Heart left ventricle (tissue), 16 donors: ENCODE data around the gene STXBP1. TPM values are rescaled to one million over a fixed set of nuclear protein-coding genes. Genes with fewer than 3 reads are reported as not detected.
A peak's percentile ranks its signal among the peaks of the same experiment; 100 is the strongest.

ENCODE experiments used
- ATAC-seq, 4 donors: fragments of 200-7000 bp; cut with Tn5 transposase; one replicate each; pipeline ENCODE4 v1.9.1; 2020 to 2022; ENCODE audit warnings: moderate library complexity in 4 of 4, mild to moderate bottlenecking in 3 of 4, moderate number of reproducible peaks in 1 of 4
- DNase-seq, 5 donors: peaks; one replicate each; pipeline ENCODE4 v3.0.0-alpha.2; 2020
- H3K27ac ChIP-seq, 12 donors: fragments of 200-600 bp; sonication (generic) in 4 of 12; one replicate each; pipeline versions ENCODE4 v1.5.0 to v1.8.0; 2016 to 2022; ENCODE audit warnings: mild to moderate bottlenecking in 2 of 12
- H3K27me3 ChIP-seq, 9 donors: fragments of 200-600 bp; sonication (generic) in 2 of 9; one replicate each; pipeline versions ENCODE4 v1.5.1 to v1.8.0; 2016 to 2022; ENCODE audit warnings: mild to moderate bottlenecking in 3 of 9
- H3K36me3 ChIP-seq, 9 donors: fragments of 200-600 bp; sonication (generic) in 2 of 9; one replicate each; pipeline versions ENCODE4 v1.5.0 to v1.8.0; 2018 to 2022; ENCODE audit warnings: mild to moderate bottlenecking in 2 of 9
- H3K4me1 ChIP-seq, 12 donors: fragments of 200-600 bp; sonication (generic) in 4 of 12; one replicate each; pipeline versions ENCODE4 v1.5.0 to v1.8.0; 2016 to 2022; ENCODE audit warnings: mild to moderate bottlenecking in 3 of 12
- H3K4me3 ChIP-seq, 12 donors: fragments of 200-600 bp; sonication (generic) in 4 of 12; one replicate each; pipeline versions ENCODE4 v1.5.0 to v1.8.0; 2017 to 2022; ENCODE audit warnings: mild to moderate bottlenecking in 9 of 12, moderate library complexity in 4 of 12
- H3K9me3 ChIP-seq, 12 donors: fragments of 200-600 bp; sonication (generic) in 4 of 12; one replicate each; pipeline versions ENCODE4 v1.5.0 to v1.8.0; 2016 to 2022; ENCODE audit warnings: mild to moderate bottlenecking in 1 of 12
- CTCF ChIP-seq, 12 donors: fragments of 200-600 bp; sonication (generic) in 4 of 12; IDR thresholded peaks; one replicate each; pipeline versions ENCODE4 v1.5.0 to v1.8.0; 2018 to 2022; ENCODE audit warnings: antibody characterized with exemption in 12 of 12, mild to moderate bottlenecking in 5 of 12
- POLR2A ChIP-seq, 2 donors: fragments of 450-650 bp; IDR thresholded peaks; one replicate each; pipeline ENCODE4 v1.6.1; 2017; ENCODE audit warnings: antibody characterized with exemption in 2 of 2, mild to moderate bottlenecking in 2 of 2, moderate library complexity in 2 of 2
- WGBS, 4 donors: extraction: QIAGEN DNeasy Blood & Tissue Kit in 2 of 4; methylation state at CpG; one replicate each; pipeline versions ENCODE4 v1.1.5 to v1.1.7; 2013 to 2018; 5-methylcytosine and 5-hydroxymethylcytosine counted together
- intact Hi-C, 10 donors: fragments of 100-400 bp; cut with DNase I; formaldehyde crosslinking; loops; one replicate each; pipeline versions ENCODE4 v1.11.1 to v1.14.2; 2022
- polyA plus RNA-seq, 2 donors: library from polyadenylated mRNA; stranded (reverse); fragments of 200-250 nt; gene quantifications; one replicate each; pipeline ENCODE4 v1.2.3, GENCODE V29; 2013
- total RNA-seq, 9 donors: library from RNA; depleted of rRNA in 2 of 9; stranded (reverse); fragments of >200 nt in 2 of 9; fragmentation: NEBNext Ultra II Directional in 3 of 9; extraction: Animal tissue kit (Norgen Biotek cat#: 25700) in 3 of 9; gene quantifications; one replicate each; pipeline versions ENCODE4 v1.1.0 to v1.2.4, GENCODE V29; 2016 to 2023
- donor health status: ischemic (EF 13 %, LVEDD 7.1; RV severe dilation, severe dysfunction).
- donor health status: healthy with polysubstance abuse.
- donor health status: DM: no; HTN: yes; CAD: no.
- donor health status: DM: no; HTN: no; CAD: no.
- donor health status: ischemic (EF 25% LVEDD 6.9; RV normal size, moderate dysfunction).
- donor health status: ischemic (EF 25% LVEDD 5.7; RV mildly dilated, moderate dysfunction).
- donor health status: healthy.
- donor health status: DM: yes; HTN: yes; CAD: no.
- donor health status: ischemic (EF 35%, LVEDD 5.7; RV mildly dilated, moderate dysfunction).
- donor health status: nonischemic (EF 11% LVEDD 7.7; RV severe dilation, severe dysfunction).
- donor health status: DM: yes; HTN: yes; CAD: no.
- donor health status: PGD.
- donor health status: ischemic (EF 29% LVEDD 5.4; RV normal size, mild dysfunction).
- donor health status: nonischemic (EF 23%, LVEDD 6.1; RV moderate dilation, normal function).

Gene STXBP1
- total and polyA plus RNA-seq, 11 donors: 14.0 to 102 (median 44.5) TPM

DNA sequence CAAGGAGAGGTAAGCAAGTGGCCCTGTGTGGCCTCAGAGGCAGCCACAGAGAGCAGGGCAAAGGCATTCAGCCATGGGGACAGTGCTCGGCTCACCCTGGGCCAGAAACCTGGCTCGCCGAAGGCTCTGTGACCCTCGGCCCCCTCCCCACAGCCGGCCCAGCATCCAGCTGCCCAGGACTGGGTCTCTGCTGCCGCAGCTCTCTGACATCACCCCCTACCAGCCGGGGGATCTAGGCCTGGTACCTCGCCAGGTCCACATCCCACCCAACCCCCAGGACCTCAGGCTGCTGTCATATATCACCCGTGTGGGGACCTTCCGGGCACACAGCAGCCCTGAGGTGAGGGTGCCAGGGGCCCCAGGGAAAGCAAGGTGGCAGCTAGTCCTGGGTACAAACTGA is 100.8 kb downstream of the STXBP1 start:
- Histone ChIP-seq H3K9me3 (no peaks in the 10 kb centered on the region), H3K4me1 (peaks cover 0 to 26% (median 13%) of the 10 kb centered on the region in 12 donors), H3K36me3 (peaks cover 0 to 3% (median 0%) of the 10 kb centered on the region in 9 donors), H3K4me3 (no peak overlapping the region), H3K27me3 (no peaks in the 10 kb centered on the region), H3K27ac (no peak overlapping the region)
- DNase-seq: peak in 1 of 5 donors; percentile 49
- ATAC-seq: no peak
- TF ChIP-seq CTCF (IDR thresholded peaks at IDR 0.05) (no peak), POLR2A (IDR thresholded peaks at IDR 0.05) (no peak)
- intact Hi-C loops: loop anchor here in 1 of 10 donors (5.0 kb wide), 1 partner anchor 116 kb away; no protein-coding TSS in a partner anchor
- 93 to 96% (median 94%) methylated on average over 9 to 10 of the region's 10 CpGs for WGBS, 4 donors

DNA sequence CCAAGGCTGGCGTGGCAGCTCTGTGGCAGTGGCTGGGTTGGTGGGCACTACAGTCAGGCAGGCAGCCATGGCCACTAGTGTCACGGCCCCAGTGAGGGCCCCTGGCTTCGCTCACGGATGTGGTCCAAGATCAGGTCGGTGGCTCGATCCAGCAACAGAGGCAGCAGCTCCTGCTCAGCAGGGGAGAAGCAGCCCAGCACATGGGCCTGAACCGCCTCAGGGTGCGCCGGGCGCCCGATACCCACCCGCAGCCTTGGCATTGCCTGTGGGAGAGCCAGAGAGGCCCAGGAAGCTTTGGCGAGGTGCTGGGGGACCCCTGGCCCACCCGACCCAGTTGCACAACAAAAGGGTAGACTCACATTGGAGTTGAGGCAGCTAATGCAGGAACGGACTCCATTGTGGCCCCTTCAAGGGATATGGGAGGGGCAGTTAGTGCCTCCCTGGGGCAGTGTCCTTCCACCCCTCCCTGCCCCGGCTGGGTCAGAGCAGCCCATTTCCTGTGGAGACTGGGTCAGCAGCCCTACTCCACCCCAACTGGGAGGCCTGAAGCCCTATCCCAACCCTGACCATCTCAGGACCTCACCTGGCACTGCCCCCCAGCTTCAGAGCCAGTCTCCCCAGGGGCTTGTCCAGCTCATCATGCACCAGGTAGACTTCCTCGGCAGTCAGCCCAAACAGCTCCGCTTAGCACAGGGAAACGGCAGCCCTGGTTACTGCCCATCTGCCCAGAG is 102.1 kb downstream of the STXBP1 start:
- DNase-seq (no peak), ATAC-seq (no peak)
- intact Hi-C loops: loop anchor here in 1 of 10 donors (5.0 kb wide), 1 partner anchor 117 kb away; no protein-coding TSS in a partner anchor
- 60 to 80% (median 69%) methylated on average over 6 to 19 of the region's 19 CpGs for WGBS, 4 donors
- no peak overlapping the region for H3K27ac ChIP-seq
- H3K36me3 ChIP-seq: peaks cover 0 to 3% (median 0%) of the 10 kb centered on the region in 9 donors
- no peaks in the 10 kb centered on the region for H3K9me3 ChIP-seq
- H3K4me3 ChIP-seq: peak overlapping the region in 11 of 12 donors; percentile 58 to 91 (median 71)
- peaks cover 0 to 26% (median 13%) of the 10 kb centered on the region in 12 donors for H3K4me1 ChIP-seq
- H3K27me3 ChIP-seq: no peaks in the 10 kb centered on the region
- TF ChIP-seq POLR2A (IDR thresholded peaks at IDR 0.05): no peak
- no peak for TF ChIP-seq CTCF (IDR thresholded peaks at IDR 0.05)

- intact Hi-C loops: loop anchor here in 5 of 10 donors (1.0 to 5.0 kb wide), 5 partner anchors 16 to 118 kb away; partner anchors contain the start of gene STXBP1 (in 3 of the 5)
These were observed 102.9 kb downstream of the STXBP1 start for GRCh38 chr9:127714951-127715469.

More at GRCh38 chr9:127714951-127715469, 102.9 kb downstream of the STXBP1 start:
- TF ChIP-seq CTCF (IDR thresholded peaks at IDR 0.05) (no peak), POLR2A (IDR thresholded peaks at IDR 0.05) (no peak)
- Histone ChIP-seq H3K27me3 (no peaks in the 10 kb centered on the region), H3K36me3 (peaks cover 0 to 3% (median 0%) of the 10 kb centered on the region in 9 donors), H3K27ac (peak overlapping the region in 11 of 12 donors; percentile 1 to 91 (median 81)), H3K9me3 (no peaks in the 10 kb centered on the region), H3K4me3 (peak overlapping the region; percentile 58 to 91 (median 71)), H3K4me1 (peaks cover 0 to 26% (median 13%) of the 10 kb centered on the region in 12 donors)
- 0 to 1% (median 0%) methylated on average over 20 to 44 of the region's 44 CpGs for WGBS, 4 donors
- ATAC-seq (peak in 2 of 4 donors; percentile 2 to 15), DNase-seq (no peak)
